Tracheal epithelial cell (primary cell): ENCODE data around the gene TAGLN2. TPM values are rescaled to one million over a fixed set of nuclear protein-coding genes. Genes with fewer than 3 reads are reported as not detected.

Source experiments
- total RNA-seq: library from RNA; depleted of rRNA; stranded (reverse); fragments of >200 nt; gene quantifications from 2 replicates; pipeline ENCODE4 v1.2.1, GENCODE V29; 2014

The TAGLN2 gene
- 262 and 368 TPM in 2 replicates for total RNA-seq

DNA sequence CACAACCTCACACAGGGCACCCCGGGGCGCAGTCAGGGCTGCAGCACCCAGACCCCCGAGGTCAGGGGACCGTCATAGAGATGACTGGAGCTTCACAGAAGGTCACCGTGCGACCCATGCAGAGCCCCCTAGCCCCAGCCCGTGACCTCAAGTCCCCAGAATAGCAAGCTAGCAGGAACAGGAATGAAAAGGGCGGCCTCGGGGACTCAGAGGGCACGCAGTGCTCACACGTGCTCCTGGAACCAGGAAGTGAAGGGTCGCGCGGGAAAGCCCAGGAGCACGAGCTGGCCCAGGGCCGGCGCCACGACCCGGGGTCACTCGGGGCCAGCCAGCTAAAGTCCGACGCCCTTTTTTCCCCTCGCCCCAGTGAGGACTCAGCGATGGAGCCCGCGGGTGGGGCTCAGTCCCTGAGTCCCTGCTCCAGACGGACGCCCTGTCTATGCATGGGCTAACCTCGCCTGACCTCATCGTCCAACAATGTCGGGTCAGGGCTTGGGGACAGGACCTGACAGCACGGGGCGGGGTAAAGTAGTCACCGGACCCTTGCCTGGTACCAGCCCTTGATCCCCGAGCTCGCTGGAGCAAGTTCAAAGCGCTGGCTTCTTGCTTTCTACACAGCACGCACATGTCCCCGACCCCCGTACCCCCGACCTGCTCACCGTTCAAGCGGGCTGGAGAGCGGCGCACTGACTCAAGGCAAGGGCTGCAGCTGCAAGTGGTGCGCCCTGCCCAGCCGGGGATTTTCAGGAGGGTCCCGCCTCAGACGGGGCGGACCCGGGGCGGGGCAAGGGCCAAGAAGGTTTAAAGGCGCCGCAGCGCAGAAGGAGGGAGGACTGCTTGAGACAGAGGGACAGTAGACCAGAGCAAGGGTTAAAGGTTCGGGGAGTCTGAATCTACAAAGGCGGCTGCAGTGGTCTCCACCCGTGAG, at the start of gene TAGLN2:
TAGLN2 (minus strand) TSS at position 717 of the 928 bp plus-strand sequence. CDS start 4,998 bp downstream, outside the sequence.

DNA sequence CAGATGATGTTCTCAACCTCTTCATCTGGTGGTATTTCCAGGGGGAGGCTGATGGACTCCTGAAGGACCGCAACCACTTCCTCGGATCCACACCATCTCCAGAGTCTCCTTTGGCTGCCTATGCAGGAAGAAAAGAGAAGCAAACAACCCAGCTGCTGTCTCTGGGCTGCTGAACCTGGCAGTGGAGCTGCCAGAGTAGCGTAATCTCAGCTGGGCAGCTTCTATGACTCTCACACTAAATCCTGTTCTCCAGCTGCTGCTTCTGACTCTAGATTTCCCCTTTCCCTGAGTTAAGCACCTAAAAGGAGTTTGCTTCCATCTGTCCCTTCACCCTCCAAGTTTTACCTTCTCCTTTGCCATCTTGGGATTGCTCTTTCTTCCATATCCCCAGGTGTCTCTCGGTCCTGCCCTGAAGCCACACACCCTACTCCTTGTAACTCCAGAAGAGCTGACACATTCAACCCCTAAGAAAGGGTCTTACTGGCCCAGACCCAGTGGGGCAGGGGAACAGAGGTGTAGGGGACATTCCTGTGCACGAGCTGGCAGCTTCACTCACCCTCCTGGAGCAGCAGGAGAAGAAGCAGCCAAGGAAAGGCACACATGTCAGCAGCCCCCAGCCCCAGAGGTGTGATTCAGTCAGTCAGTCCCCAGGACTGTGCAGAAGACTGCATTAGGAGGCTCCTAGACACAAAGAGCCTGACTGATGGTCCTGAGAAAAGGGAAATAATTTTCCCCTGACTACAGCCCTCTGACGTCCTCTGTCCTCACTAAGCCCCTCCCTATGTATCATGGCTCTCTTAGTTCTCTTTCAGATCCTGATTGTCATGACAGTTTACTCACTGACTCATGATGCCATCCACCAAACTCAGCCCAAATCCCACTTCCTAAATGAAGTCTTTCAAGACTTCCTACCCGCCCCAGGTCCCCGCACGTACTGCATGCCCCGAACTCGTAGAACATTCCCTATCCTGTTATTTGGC, 28.5 kb upstream of the TAGLN2 start, which contains the start of gene SLAMF9:
SLAMF9 (minus strand) TSS at position 702 of the 980 bp plus-strand sequence; CDS start at position 602, 100 bp downstream.

DNA sequence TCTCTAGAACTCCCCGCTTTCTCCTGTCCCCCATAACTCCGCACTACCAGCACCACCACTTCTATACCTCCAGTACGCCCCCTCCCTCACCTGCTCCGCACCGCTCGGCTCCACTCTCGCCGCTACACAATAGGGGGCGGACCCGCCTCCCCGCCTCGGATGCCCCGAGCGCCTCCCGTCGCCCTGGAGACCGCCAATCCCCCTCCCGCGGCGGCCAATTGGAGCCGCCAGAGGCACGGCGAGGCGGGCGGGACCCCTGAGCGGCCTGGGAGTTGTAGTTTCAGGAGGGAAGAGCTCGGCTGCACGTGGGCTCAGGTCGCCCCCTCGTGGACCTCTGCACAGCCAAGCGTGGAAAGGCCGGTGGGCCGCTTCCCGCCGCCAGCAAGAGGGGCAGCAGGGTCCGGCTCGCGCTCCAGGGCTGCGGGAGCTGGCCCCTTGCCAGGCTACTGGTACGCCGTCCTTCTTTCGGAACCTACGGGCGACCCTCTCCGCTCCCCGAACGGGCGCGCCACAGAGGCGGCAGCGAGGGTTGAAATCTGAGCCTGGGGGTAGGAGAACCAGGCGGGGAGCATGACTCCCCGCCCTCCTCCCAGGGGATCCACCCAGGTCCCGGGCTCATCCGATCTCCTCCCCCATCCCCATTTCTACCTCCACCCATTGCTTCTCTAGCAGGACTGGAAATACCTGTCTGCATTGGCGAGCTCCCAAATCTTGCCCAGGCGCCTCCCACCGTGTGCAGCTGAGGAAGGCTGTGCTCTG, 20.4 kb upstream of the TAGLN2 start, which contains the start of gene IGSF9:
IGSF9 (minus strand) TSS at position 131 of the 759 bp plus-strand sequence. CDS start 2,159 bp downstream, outside the sequence.

DNA sequence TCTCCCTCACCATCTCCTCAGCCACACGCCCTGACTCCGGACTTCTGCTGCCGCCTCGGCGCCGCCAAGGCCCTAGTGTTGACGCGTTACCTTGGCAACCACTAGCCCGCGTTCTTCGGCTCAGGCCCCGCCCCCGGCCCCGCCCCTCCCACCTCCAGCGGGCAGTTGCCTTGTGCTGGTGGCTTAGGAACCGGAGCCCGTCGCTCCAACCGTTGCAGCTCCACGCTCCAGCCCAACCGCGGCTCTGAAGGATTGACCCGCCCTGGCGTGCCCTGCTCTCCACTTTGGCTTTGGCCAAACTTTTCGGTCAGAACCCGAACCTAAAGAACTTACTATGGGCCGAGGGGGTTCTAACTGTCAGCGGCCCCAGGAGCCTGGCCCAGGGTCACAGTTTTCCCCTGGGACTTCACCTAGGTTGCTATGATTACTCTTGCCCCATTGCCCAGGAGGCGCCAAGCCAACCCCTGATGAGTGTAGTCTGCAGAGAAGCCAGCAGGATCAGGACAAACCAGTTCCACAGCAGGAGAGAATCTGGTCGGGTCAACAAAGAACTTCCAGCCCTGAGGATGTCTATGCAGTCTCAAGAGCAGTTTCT, 25.1 kb downstream of the TAGLN2 start, which contains the start of gene CFAP45:
CFAP45 (minus strand) TSS at position 80 of the 595 bp plus-strand sequence; CDS start at position 13, 67 bp downstream.

Other genes starting within 250 kb of the TAGLN2 start
- not detected in 2 replicates for gene CRP, start 210.9 kb downstream of the TAGLN2 start, total RNA-seq
- 78.2 and 107 TPM in 2 replicates for gene DUSP23, start 144.5 kb downstream of the TAGLN2 start, total RNA-seq
- not detected in 2 replicates for gene FCRL6, start 123.1 kb downstream of the TAGLN2 start, total RNA-seq
- gene SLAMF8, start 98.6 kb downstream of the TAGLN2 start, total RNA-seq, result 0.24 TPM in 1 of 2 replicates, not detected in the other
- gene VSIG8, start 62.9 kb downstream of the TAGLN2 start, total RNA-seq, result under 0.01 TPM in 1 of 2 replicates, not detected in the other
- gene CFAP45, start 25.3 kb downstream of the TAGLN2 start, total RNA-seq, result 0.24 and 0.64 TPM in 2 replicates
- 8.0 and 8.7 TPM in 2 replicates for gene IGSF9, start 20.1 kb upstream of the TAGLN2 start, total RNA-seq
- gene SLAMF9, start 28.7 kb upstream of the TAGLN2 start, total RNA-seq, result 5.5 and 12.1 TPM in 2 replicates
- 1.4 and 1.9 TPM in 2 replicates for gene PIGM, start 106.5 kb upstream of the TAGLN2 start, total RNA-seq
- gene KCNJ10, start 144.7 kb upstream of the TAGLN2 start, total RNA-seq, result not detected in 2 replicates
- gene KCNJ9, start 156.0 kb upstream of the TAGLN2 start, total RNA-seq, result under 0.01 and 0.21 TPM in 2 replicates
- 61.0 and 85.5 TPM in 2 replicates for gene IGSF8, start 173.1 kb upstream of the TAGLN2 start, total RNA-seq
- not detected in 2 replicates for gene ATP1A2, start 190.3 kb upstream of the TAGLN2 start, total RNA-seq
- gene ATP1A4, start 226.1 kb upstream of the TAGLN2 start, total RNA-seq, result not detected in 2 replicates